D721Med (cell line): Measurements from ENCODE around the gene CDSN.
"Not testable (repeated sequence)": the region's sequence is repeated elsewhere in the genome, so short reads cannot be mapped to it uniquely, and the experiment has no call there.

Experiments used
- DNase-seq: peaks from one replicate; pipeline ENCODE4 v3.0.0; 2011; ENCODE audit warnings: low spot score; ENCODE audit not compliant: insufficient read length
- FAIRE-seq: peaks from 2 replicates; lab custom pipeline; 2011; peaks lifted over from hg19 to GRCh38; lab: Jason Lieb, UNC
- TF ChIP-seq, protein P1 (sequence below): IDR thresholded peaks from 2 replicates; pipeline ENCODE4 v1.5.1; 2012; ENCODE audit warnings: mild to moderate bottlenecking, control low read depth; ENCODE audit not compliant: insufficient read depth; ENCODE audit errors: missing control alignments

CDSN gene

DNA sequence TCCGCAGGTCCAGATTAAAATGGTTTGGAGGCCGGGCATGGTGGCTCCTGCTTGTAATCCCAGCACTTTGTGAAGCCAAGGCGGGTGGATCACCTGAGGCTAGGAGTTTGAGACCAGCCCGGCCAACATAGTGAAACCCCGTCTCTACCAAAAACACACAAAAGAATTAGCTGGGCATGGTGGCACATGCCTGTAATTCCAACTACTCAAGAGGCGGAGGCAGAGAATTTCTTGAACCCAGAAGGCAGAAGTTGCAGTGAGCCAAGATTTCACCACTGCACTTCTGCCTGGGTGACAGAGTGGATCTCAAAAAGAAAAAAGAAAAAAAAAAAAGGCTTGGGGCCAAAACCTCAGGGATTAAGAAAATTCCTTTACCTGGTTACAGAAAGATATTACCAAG is 38.4 kb downstream of the CDSN start:
- FAIRE-seq (no peak), DNase-seq (no peak)
- TF ChIP-seq, protein P1, sequence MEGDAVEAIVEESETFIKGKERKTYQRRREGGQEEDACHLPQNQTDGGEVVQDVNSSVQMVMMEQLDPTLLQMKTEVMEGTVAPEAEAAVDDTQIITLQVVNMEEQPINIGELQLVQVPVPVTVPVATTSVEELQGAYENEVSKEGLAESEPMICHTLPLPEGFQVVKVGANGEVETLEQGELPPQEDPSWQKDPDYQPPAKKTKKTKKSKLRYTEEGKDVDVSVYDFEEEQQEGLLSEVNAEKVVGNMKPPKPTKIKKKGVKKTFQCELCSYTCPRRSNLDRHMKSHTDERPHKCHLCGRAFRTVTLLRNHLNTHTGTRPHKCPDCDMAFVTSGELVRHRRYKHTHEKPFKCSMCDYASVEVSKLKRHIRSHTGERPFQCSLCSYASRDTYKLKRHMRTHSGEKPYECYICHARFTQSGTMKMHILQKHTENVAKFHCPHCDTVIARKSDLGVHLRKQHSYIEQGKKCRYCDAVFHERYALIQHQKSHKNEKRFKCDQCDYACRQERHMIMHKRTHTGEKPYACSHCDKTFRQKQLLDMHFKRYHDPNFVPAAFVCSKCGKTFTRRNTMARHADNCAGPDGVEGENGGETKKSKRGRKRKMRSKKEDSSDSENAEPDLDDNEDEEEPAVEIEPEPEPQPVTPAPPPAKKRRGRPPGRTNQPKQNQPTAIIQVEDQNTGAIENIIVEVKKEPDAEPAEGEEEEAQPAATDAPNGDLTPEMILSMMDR, result no peak

GRCh38 chr6:31079656-31080261 is 40.5 kb downstream of the CDSN start:
- FAIRE-seq (no peak), DNase-seq (peak; percentile 54)
- TF ChIP-seq, protein P1, result peak; percentile 70

DNA sequence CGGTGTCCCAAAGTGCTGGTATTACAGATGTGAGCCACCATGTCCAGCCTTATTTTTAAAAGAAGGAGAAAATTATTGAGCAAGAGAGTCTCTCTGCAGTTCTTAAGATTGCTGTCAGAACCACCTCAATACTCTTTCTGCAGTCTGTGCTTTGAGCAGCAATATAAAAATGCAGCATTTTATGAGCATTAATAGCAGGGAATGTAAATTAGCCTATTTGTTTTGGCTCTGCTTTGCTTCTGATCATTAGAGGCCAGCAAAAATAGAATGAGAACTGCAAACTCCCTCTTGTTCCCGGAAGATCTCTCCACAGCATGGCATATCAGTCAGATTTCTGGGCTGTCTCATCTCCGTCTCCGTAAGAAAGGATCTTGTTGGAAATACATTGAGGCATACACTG is 43.6 kb downstream of the CDSN start:
- TF ChIP-seq, protein P1, result no peak
- FAIRE-seq, result no peak
- DNase-seq, result no peak

- TF ChIP-seq, protein P1, result no peak
- DNase-seq (no peak), FAIRE-seq (no peak)
Observed at GRCh38 chr6:31075528-31075927, 44.7 kb downstream of the CDSN start.

- FAIRE-seq, result no peak
- TF ChIP-seq, protein P1, result no peak
- DNase-seq, result no peak
Observed at GRCh38 chr6:31074401-31074800, 45.8 kb downstream of the CDSN start.

DNA sequence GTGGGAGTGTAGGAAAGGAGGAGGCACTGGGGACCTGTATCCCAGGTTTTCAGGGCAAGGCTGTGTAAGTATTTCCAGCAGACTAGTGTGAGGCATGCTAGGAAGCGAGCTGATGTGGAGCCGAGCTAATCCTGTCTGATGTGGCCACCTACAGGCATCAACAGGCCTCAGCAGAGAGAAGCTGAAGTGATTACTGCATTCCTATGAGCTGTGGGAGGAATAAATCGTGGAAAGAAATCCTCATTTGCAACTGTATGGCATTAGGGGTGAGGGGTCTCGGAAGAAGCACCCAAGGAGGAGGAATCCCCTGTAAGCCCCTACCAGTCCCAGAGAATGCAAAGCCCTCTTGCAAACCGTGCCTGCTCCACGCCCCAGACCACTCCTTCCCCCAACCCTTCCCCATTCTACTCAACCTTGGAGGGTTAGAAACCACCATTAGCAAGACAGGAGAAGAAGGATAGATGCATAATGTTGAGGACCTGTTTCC is 49.5 kb downstream of the CDSN start:
- DNase-seq, result no peak
- FAIRE-seq, result no peak
- TF ChIP-seq, protein P1, result peak; percentile 79

DNA sequence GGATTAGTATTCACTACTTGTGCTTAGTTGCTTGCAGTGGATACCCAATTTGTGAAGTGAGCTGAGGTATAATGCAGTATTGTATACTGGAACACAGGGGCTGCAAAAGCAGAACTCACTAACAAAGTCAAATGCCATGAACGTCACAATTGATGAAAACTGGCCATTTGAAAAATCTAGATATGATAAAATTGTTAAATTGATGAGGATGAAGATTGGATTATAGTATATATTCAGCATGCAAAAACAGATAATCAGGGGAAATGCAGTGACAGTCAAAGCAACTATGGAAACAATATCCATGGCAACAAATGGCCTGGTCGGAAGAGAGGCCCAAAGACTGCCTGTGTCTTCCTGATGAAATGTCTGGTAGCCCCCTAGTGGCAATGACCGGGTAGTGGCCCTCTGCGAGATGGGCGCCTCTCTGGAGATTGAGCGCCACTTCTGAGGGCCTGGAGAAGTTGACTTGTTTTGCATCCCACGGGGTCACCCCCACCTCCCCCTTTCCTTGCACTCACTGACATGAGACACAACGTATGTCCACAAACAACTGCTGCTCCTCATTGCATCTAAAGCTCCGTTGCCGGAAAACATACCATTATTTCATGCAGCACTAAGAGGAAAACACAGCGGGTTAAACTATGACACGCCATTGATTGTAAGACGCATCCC is 51.4 kb downstream of the CDSN start:
- TF ChIP-seq, protein P1, result peak; percentile 67
- FAIRE-seq, result no peak
- peak; percentile 63 for DNase-seq

GRCh38 chr6:31067891-31068668 is 52.2 kb downstream of the CDSN start:
- FAIRE-seq, DNase-seq: not testable (repeated sequence)

GRCh38 chr6:31067028-31067427 is 53.2 kb downstream of the CDSN start:
- FAIRE-seq, result not testable (repeated sequence)

More at GRCh38 chr6:31067028-31067427, 53.2 kb downstream of the CDSN start:
- DNase-seq, result not testable (repeated sequence)
